Astrocyte of the cerebellum (primary cell): Measurements from ENCODE around the gene TOMM20.

Experiments used
- DNase-seq: peaks from one replicate; pipeline ENCODE4 v3.0.0-alpha.2; 2011; ENCODE audit warnings: low read depth
- H3K4me3 ChIP-seq: 2 replicates; pipeline ENCODE4 v1.5.1; 2011; ENCODE audit warnings: mild to moderate bottlenecking, low read depth, low read length, moderate library complexity
- in situ Hi-C: cut with HindIII; loops from 2 replicates; pipeline ENCODE4 v1.10.0; 2017; ENCODE audit warnings: low sequenced_read_pairs
- TF ChIP-seq, protein P1 (sequence below): IDR thresholded peaks from 2 replicates; pipeline ENCODE4 v1.5.1; 2012; ENCODE audit warnings: low read length, low read depth, moderate library complexity, mild to moderate bottlenecking; ENCODE audit errors: missing control alignments

The TOMM20 gene

DNA sequence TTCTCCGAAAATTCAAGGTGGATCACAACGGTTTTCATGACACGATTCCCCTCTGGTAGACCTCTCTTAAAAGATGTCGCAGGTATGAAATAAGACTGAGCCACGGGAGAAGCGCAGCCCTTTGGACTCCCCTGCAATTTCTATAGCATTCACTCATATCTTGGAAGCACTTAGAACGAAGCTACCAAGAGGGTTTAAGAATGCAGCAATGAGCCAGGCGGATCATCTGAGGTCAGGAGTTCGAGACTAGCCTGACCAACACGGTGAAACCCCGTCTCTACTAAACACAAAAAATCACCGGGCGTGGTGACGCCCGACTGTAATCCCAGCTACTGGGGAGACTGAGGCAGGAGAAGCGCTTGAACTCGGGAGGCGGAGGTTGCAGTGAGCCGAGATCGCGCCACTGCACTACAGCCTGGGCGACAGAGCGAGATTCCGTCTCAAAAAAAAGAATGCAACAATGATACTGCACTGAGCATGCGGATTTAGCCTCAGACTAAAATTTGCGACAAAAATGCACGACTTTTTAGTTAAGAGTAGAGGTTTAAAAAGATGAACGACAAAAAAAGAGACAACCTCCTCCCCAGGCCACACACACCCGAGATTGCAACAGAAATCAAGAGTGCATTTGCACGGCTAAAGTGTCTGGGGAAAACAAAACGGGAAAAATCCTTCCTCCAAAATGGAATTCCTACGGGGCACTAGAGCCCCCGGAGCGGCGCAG, 743 bp downstream of the TOMM20 start:
- TF ChIP-seq, protein P1, sequence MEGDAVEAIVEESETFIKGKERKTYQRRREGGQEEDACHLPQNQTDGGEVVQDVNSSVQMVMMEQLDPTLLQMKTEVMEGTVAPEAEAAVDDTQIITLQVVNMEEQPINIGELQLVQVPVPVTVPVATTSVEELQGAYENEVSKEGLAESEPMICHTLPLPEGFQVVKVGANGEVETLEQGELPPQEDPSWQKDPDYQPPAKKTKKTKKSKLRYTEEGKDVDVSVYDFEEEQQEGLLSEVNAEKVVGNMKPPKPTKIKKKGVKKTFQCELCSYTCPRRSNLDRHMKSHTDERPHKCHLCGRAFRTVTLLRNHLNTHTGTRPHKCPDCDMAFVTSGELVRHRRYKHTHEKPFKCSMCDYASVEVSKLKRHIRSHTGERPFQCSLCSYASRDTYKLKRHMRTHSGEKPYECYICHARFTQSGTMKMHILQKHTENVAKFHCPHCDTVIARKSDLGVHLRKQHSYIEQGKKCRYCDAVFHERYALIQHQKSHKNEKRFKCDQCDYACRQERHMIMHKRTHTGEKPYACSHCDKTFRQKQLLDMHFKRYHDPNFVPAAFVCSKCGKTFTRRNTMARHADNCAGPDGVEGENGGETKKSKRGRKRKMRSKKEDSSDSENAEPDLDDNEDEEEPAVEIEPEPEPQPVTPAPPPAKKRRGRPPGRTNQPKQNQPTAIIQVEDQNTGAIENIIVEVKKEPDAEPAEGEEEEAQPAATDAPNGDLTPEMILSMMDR = no peak
- no peak for DNase-seq
- peak overlapping the region; percentile 99 for H3K4me3 ChIP-seq
- in situ Hi-C loops = no loop called here

DNA sequence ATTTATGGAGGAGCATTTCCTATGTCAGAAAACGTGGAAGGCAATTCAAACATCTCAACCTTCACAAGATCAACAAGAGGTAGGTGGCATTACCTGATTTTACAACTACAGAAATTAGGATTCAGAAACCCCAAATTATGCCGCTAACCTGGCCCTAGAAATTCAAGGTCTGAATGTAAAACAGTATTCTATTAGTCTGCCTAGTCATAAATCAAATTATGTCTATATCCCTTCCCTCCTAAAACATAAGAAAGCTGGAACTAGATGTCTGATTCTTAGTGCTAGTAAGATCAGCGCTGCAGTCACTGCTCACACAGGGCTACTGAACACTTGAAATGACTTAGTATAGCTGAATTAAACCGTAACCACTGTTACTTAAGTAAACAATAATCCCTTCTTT, 1.4 kb downstream of the TOMM20 start:
- no peak for DNase-seq
- TF ChIP-seq, protein P1 = no peak
- peak overlapping the region; percentile 99 for H3K4me3 ChIP-seq
- in situ Hi-C loops = no loop called here

DNA sequence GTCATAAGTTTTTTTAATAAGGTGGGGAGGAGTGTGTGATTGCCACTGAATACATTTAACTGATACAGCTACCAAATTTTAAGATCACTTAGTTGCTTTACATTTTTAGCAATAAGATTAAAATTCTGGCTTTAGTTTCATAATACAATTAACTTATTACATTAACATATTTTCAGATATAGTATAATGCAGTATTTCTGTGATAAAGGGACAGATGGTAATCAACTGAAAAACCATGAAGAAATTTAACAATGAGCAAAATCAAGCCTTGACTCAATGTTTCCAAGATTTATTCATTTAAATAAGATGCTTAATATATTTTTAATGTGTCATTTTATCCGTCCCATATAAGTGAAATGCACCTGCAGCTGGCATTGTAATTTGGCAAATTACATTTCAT, 4.0 kb downstream of the TOMM20 start:
- TF ChIP-seq, protein P1 = no peak
- no peak overlapping the region for H3K4me3 ChIP-seq
- DNase-seq = no peak
- in situ Hi-C loops = no loop called here

DNA sequence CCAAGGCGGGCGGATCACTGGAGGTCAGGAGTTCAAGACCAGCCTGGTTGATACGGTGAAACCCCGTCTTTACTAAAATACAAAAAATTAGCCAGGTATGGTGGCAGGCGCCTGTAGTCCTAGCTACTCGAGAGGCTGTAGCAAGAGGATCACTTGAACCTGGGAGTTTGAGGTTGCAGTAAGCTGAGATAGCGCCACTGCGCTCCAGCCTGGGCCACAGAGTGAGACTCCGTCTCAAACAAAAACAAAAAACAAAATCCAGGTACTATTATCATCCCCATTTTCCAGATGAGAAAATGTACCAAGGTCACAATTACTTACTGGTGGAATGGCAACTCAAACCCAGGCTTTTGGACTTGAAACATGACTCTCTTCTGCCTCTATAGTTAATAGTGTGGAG, 4.5 kb downstream of the TOMM20 start:
- in situ Hi-C loops = no loop called here
- H3K4me3 ChIP-seq = no peak overlapping the region
- TF ChIP-seq, protein P1 = no peak
- DNase-seq = no peak

DNA sequence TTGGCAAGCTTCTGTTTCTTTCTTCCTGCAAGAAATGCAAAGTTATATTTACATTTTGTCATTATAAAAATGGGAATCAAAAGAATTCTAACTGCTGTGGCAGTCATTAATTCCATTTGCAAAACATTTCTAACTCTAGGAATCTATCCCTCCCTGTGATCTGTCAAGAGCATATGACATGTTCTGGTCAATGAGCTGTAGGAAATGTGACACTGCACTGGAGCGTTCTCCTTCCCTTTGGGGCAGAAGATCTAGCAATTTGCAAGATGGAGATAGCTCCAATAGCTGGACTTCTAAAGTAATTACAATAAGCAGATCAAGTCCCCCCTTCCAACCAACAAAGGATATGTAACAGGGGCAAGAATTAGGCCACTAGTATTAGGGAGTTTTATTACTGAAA, 6.3 kb downstream of the TOMM20 start:
- DNase-seq = no peak
- TF ChIP-seq, protein P1 = no peak

DNA sequence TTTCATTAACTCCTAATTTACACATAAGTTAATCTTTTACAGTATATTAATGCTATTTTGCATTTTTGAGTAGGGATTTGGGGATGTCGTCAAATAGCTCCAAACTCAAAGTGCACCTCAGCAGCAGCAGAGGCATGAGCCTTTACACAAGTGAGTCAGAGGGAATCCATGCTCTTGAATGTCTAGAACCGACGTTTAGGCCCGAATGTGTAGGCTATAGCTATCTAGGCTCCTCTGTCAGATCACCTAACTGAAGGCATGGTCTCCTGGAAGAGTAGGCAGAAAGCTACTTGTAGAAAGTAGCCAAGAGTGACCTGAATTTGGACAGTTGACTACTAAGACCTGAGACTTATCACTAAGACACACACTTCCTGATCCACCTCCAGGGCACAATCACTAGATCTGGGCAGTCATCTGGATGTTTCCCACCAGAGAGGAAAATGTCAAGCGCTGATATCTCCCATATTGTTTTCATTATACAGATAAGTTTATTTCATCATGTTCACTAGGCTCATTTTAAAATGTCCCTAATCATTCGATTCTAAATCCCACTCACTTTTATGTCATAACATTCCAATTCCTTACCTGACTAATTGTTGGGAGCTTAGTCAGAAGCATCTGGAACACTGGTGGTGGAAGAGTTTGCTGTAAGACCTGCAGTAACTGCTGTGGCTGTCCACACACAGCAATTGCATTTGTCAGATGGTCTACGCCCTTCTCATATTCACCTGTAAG, 15.3 kb downstream of the TOMM20 start:
- TF ChIP-seq, protein P1 = no peak
- in situ Hi-C loops = no loop called here
- no peak for DNase-seq
- H3K4me3 ChIP-seq = no peak overlapping the region

More for the DNA sequence above, 6.3 kb downstream of the TOMM20 start:
- no peak overlapping the region for H3K4me3 ChIP-seq
- in situ Hi-C loops = no loop called here
